Gastroesophageal sphincter (tissue), 4 donors: ENCODE data around the gene GRIK2. TPM values are rescaled to one million over a fixed set of nuclear protein-coding genes. Genes with fewer than 3 reads are reported as not detected.
"Not testable (repeated sequence)": the region's sequence is repeated elsewhere in the genome, so short reads cannot be mapped to it uniquely, and the experiment has no call there.

Experiments used
- ATAC-seq: fragments of 150-250 bp; one replicate; pipeline ENCODE4 v1.9.1; 2016; ENCODE audit warnings: mild to moderate bottlenecking, moderate library complexity
- H3K27ac ChIP-seq, 4 donors: fragments of 200-600 bp; sonication (generic) in 3 of 4; 1 replicate in 3 of 4; 2 replicates in 1 of 4; pipeline ENCODE4 v1.5.1; 2016 to 2019
- H3K27me3 ChIP-seq: fragments of 200-600 bp; sonication (generic); one replicate; pipeline ENCODE4 v1.5.1; 2019
- H3K36me3 ChIP-seq, 2 donors: fragments of 200-600 bp; sonication (generic); one replicate each; pipeline ENCODE4 v1.5.1; 2019; ENCODE audit warnings: control low read depth in 1 of 2
- H3K4me1 ChIP-seq, 3 donors: fragments of 200-600 bp; sonication (generic); 1 replicate in 2 of 3; 2 replicates in 1 of 3; pipeline ENCODE4 v1.5.1; 2016 to 2019; ENCODE audit warnings: control low read depth in 2 of 3
- H3K4me3 ChIP-seq, 2 donors: fragments of 200-600 bp; sonication (generic); one replicate each; pipeline ENCODE4 v1.5.1; 2019; ENCODE audit warnings: mild to moderate bottlenecking in 1 of 2, moderate library complexity in 1 of 2
- H3K9me3 ChIP-seq, 3 donors: fragments of 200-600 bp; sonication (generic); one replicate each; pipeline ENCODE4 v1.5.1; 2017 to 2019; ENCODE audit warnings: control low read depth in 2 of 3
- EP300 ChIP-seq: sonication (generic); formaldehyde crosslinking; IDR thresholded peaks from one replicate; pipeline ENCODE4 v1.6.1; 2017; ENCODE audit warnings: antibody characterized with exemption, mild to moderate bottlenecking
- POLR2A ChIP-seq, 2 donors: fragments of 450-650 bp; IDR thresholded peaks; one replicate each; pipeline ENCODE4 v1.6.1; 2017; ENCODE audit warnings: antibody characterized with exemption in 2 of 2, mild to moderate bottlenecking in 2 of 2, moderate library complexity in 1 of 2
- POLR2AphosphoS5 ChIP-seq: sonication (generic); formaldehyde crosslinking; IDR thresholded peaks from one replicate; pipeline ENCODE4 v1.6.1; 2017; ENCODE audit warnings: antibody characterized with exemption
- WGBS, 2 donors: methylation state at CpG; one replicate each; pipeline ENCODE4 v1.1.5; 2018; ENCODE audit warnings: low coverage in 1 of 2; 5-methylcytosine and 5-hydroxymethylcytosine counted together
- total RNA-seq, 4 donors: library from RNA; depleted of rRNA; stranded (reverse); fragments of >200 nt; gene quantifications; one replicate each; pipeline ENCODE4 v1.1.0, GENCODE V29; 2016
- TF ChIP-seq, protein P1 (sequence below), 4 experiments: fragments of 200-600 bp in 2 of 4; fragments of 450-650 bp in 2 of 4; sonication (generic) in 1 of 4; IDR thresholded peaks; one replicate each; pipeline ENCODE4 v1.5.1; 2017 to 2019; ENCODE audit warnings: antibody characterized with exemption in 4 of 4, mild to moderate bottlenecking in 2 of 4, moderate library complexity in 2 of 4

Gene GRIK2
- 1 to 10 TPM in 2 of 4 donors, under 1 TPM in 2; 0.82 to 2.2 (median 1.0) TPM for total RNA-seq

DNA sequence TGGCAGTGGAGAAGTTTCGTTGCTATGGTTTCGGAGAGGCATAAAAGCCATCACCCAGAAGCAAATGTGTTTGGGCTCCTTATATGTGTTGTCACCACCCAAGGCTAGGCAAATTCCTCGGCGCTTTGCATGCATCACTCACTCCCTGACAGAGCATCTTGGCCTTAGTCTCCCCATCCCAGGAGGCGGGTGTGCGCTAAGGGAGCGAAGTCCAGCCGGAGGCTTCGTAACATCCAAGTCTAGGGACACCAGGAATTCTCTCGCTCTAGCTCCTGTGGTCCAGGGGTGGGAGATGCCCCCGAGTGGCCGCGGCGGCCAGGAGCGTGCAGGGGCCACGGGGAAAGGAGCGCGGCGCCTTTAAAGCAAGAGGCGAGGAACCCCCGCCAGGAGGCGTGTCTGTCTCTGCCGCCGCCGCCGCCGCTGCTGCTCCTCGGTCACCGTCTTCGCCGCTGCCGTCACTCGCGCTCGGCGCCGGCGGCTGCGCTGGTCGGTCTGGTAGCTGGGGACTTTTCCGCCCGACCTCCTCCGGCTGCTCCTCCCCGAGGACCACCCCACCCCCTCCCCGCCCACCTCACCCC lies at the start of gene GRIK2:
GRIK2 (plus strand) TSS at position 458 of the 578 bp plus-strand sequence.
- WGBS, 2 donors = 1% methylated on average over 8 of the region's 45 CpGs; no CpG with 5 or more reads in 1 of the 2 donors
- H3K27ac ChIP-seq = peak within 1 kb of the TSS in 2 of 4 donors; percentile 9 to 24
- no peak for ATAC-seq

DNA sequence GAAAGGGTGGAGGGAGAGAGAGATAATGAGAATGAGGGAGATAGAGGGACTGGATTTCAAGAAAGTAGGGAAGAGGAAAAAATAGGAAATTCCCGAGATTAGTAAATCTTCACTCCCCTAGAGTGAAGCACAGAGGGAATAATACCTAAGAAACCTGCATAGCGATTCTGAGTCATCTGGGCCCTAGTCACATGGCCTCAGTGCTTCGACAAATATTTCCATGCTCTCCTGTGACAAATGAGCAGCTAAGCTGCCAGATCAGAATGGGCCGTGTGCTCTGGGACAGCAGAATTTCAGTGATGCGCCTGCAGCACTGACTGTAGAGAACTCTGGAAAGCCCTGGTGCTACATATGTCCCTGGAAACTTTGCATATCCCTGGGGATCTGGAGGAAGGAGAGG lies 48.6 kb upstream of the GRIK2 start:
- 60 to 61% methylated on average over 5 of the region's 5 CpGs for WGBS, 2 donors
- H3K27me3 ChIP-seq = no peaks in the 10 kb centered on the region
- no peak for TF ChIP-seq EP300
- TF ChIP-seq, protein P1, sequence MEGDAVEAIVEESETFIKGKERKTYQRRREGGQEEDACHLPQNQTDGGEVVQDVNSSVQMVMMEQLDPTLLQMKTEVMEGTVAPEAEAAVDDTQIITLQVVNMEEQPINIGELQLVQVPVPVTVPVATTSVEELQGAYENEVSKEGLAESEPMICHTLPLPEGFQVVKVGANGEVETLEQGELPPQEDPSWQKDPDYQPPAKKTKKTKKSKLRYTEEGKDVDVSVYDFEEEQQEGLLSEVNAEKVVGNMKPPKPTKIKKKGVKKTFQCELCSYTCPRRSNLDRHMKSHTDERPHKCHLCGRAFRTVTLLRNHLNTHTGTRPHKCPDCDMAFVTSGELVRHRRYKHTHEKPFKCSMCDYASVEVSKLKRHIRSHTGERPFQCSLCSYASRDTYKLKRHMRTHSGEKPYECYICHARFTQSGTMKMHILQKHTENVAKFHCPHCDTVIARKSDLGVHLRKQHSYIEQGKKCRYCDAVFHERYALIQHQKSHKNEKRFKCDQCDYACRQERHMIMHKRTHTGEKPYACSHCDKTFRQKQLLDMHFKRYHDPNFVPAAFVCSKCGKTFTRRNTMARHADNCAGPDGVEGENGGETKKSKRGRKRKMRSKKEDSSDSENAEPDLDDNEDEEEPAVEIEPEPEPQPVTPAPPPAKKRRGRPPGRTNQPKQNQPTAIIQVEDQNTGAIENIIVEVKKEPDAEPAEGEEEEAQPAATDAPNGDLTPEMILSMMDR (IDR thresholded peaks at IDR 0.05) = no peak
- no peak for TF ChIP-seq POLR2AphosphoS5
- no peak for TF ChIP-seq POLR2A (IDR thresholded peaks at IDR 0.05)
- no peaks in the 10 kb centered on the region for H3K9me3 ChIP-seq
- no peaks in the 10 kb centered on the region for H3K4me1 ChIP-seq
- no peak overlapping the region for H3K27ac ChIP-seq
- no peaks in the 10 kb centered on the region for H3K36me3 ChIP-seq
- no peak overlapping the region for H3K4me3 ChIP-seq
- ATAC-seq = no peak

More for the DNA sequence above, at the start of gene GRIK2:
- peaks cover 0 to 21% (median 9%) of the 10 kb centered on the region in 3 donors for H3K4me1 ChIP-seq
- no peak for TF ChIP-seq POLR2AphosphoS5
- TF ChIP-seq POLR2A (IDR thresholded peaks at IDR 0.05) = no peak
- TF ChIP-seq, protein P1 (IDR thresholded peaks at IDR 0.05) = peak in 2 of 4 experiments; percentile 19 to 51
- no peaks in the 10 kb centered on the region for H3K9me3 ChIP-seq
- peak within 1 kb of the TSS; percentile 1 to 52 for H3K4me3 ChIP-seq
- peaks cover 92% of the 10 kb centered on the region for H3K27me3 ChIP-seq
- no peaks in the 10 kb centered on the region for H3K36me3 ChIP-seq

DNA sequence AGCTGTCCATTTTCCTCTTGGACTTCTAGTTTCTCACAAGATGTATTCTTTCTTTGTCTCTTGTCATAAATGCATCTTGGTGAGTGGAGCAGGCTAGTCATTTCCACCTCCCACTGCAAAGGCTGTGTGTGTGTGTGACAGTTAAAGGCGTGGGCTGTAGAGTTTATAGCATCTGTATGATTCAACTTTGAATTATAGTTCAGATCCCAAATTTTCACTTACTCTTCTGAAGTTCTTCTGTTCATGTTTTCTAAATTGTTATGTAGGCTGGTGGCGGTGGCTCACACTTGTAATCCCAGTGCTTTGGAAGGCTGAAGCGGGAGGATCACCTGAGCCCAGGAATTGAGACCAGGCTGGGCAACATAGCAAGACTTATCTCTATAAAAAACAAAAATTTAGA lies 44.7 kb upstream of the GRIK2 start:
- no peak for ATAC-seq
- Histone ChIP-seq H3K27ac (no peak overlapping the region), H3K9me3 (no peaks in the 10 kb centered on the region), H3K27me3 (no peaks in the 10 kb centered on the region), H3K4me1 (no peaks in the 10 kb centered on the region), H3K36me3 (no peaks in the 10 kb centered on the region), H3K4me3 (no peak overlapping the region)
- TF ChIP-seq, protein P1 (IDR thresholded peaks at IDR 0.05) = no peak
- TF ChIP-seq EP300 = no peak
- TF ChIP-seq POLR2A (IDR thresholded peaks at IDR 0.05) = no peak
- no peak for TF ChIP-seq POLR2AphosphoS5
- 92 to 100% methylated on average over 1 to 3 of the region's 3 CpGs for WGBS, 2 donors

DNA sequence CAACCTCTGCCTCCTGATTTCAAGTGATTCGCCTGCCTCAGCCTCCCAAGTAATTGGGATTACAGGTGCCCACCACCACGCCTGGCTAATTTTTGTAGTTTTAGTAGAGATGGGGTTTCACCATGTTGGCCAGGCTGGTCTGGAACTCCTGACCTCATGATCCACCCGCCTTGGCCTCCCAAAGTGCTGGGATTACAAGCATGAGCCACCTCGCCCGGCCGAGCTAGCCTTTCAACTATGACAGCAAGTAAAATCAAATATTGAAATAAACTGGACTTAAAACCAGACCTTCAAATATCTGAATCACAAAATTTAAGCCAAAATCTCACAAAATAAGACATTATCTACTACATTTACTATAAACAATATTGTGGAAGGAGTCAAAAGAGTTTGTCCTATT lies 42.9 kb upstream of the GRIK2 start:
- not testable (repeated sequence) for H3K4me3 ChIP-seq, H3K36me3 ChIP-seq, H3K27ac ChIP-seq, H3K4me1 ChIP-seq, H3K27me3 ChIP-seq, ATAC-seq, H3K9me3 ChIP-seq
- WGBS, 2 donors = 87 to 93% methylated on average over 3 to 4 of the region's 6 CpGs

DNA sequence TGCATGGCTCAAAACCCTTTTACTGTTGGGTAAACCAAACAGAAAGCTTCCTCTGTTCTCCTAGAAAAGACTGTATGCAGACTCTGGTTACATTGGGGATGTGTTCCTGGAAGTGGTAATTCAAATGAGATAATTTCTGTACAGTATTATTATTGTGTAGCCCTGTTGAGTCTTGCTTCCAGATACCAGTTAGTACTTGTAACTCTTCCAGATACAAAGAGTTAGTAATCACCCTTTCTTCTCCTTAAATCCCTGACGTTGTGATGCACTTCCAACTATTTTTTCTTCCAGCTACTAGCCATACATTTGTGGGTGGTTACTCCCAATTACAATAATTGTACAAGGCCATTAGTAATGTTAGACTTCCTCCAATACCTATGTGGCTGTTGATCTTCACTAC lies 42.3 kb upstream of the GRIK2 start:
- no peak overlapping the region for H3K4me3 ChIP-seq

More for the DNA sequence above, 42.3 kb upstream of the GRIK2 start:
- no peak for ATAC-seq
- no peak for TF ChIP-seq EP300
- TF ChIP-seq, protein P1 (IDR thresholded peaks at IDR 0.05) = no peak
- no peak for TF ChIP-seq POLR2A (IDR thresholded peaks at IDR 0.05)
- TF ChIP-seq POLR2AphosphoS5 = no peak
- Histone ChIP-seq H3K36me3 (no peaks in the 10 kb centered on the region), H3K27me3 (no peaks in the 10 kb centered on the region), H3K27ac (no peak overlapping the region), H3K9me3 (no peaks in the 10 kb centered on the region), H3K4me1 (no peaks in the 10 kb centered on the region)
- WGBS, 2 donors = 71 to 100% methylated on average over 1 of the region's 1 CpG
